Measurements from ENCODE around the gene GPC6. TPM values are rescaled to one million over a fixed set of nuclear protein-coding genes. Genes with fewer than 3 reads are reported as not detected.
"Not testable (repeated sequence)": the region's sequence is repeated elsewhere in the genome, so short reads cannot be mapped to it uniquely, and the experiment has no call there.

Gene GPC6
- polyA plus RNA-seq, 2 donors, result 0.16 to 0.22 TPM

DNA sequence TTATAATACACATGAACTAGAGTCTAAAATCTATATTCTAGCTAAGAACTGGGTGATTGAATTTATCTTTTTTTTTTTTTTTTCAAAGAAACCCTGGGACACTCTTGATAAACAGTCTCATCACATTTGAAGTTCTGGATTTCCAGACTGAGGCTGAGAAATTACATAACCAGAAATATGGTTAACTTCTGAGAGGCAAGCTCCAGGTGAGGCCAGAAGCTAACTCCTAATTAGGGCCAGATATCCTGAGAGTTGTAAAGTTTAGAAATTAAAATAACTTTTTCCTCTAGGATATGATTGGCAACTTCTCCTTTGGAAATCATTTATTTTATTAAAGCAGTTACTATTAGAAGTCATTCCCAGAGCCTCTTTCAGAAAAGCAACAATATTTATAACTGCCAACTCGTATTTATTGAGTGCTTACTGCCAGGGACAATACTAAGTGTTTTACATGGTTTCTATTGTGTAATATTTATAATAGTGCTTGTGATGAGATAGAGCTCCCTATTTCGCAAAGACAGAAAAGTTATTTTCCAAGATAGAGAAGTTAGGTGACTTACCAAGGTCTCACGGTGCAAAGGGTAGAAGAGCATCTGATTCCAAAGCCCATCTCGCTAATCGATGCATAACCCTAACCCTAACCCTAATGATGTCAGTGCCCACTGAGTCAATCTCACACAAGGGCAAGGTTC, 1065.2 kb downstream of the GPC6 start:
- WGBS, 2 donors, result 64 to 85% methylated on average over 5 of the region's 5 CpGs
- H3K4me3 ChIP-seq (ENCODE audit: low read depth in 1 of 2, low read length in 2 of 2), result no peak overlapping the region
- H3K36me3 ChIP-seq (ENCODE audit: control insufficient read depth in 2 of 2, insufficient read depth in 2 of 2, low read length in 1 of 2), result no peaks in the 10 kb centered on the region
- H3K4me1 ChIP-seq (ENCODE audit: control insufficient read depth in 2 of 2, insufficient read depth in 2 of 2, low read length in 1 of 2), result no peaks in the 10 kb centered on the region
- H3K9me3 ChIP-seq (ENCODE audit: control insufficient read depth in 2 of 2, insufficient read depth in 1 of 2, low read depth in 1 of 2, low read length in 1 of 2), result no peaks in the 10 kb centered on the region
- no peaks in the 10 kb centered on the region for H3K27me3 ChIP-seq (ENCODE audit: control insufficient read depth in 1 of 2, insufficient read depth in 2 of 2, low read length in 2 of 2)
- no peak overlapping the region for H3K27ac ChIP-seq (ENCODE audit: low read depth in 2 of 2, low read length in 1 of 2)

DNA sequence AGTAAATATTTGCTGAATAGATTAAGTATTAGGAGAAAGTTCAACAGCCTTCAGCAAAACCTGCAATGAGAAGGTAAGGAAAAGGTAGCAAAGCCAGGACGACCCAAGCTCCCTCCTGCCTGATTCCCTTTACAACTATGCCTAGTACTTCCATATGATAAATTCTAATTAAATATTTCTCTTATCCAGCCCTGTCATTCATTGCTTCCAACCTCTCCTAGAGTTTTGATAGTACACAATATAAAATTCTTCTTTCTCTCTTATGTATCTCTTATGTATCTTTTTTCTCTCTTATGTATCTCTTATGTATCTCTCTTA, 1065.7 kb downstream of the GPC6 start:
- Histone ChIP-seq H3K4me1 (ENCODE audit: control insufficient read depth in 2 of 2, insufficient read depth in 2 of 2, low read length in 1 of 2) (no peaks in the 10 kb centered on the region), H3K27ac (ENCODE audit: low read depth in 2 of 2, low read length in 1 of 2) (no peak overlapping the region), H3K36me3 (ENCODE audit: control insufficient read depth in 2 of 2, insufficient read depth in 2 of 2, low read length in 1 of 2) (no peaks in the 10 kb centered on the region), H3K27me3 (ENCODE audit: control insufficient read depth in 1 of 2, insufficient read depth in 2 of 2, low read length in 2 of 2) (no peaks in the 10 kb centered on the region), H3K9me3 (ENCODE audit: control insufficient read depth in 2 of 2, insufficient read depth in 1 of 2, low read depth in 1 of 2, low read length in 1 of 2) (no peaks in the 10 kb centered on the region), H3K4me3 (ENCODE audit: low read depth in 1 of 2, low read length in 2 of 2) (no peak overlapping the region)
- WGBS, 2 donors, result 78 to 80% methylated on average over 1 of the region's 1 CpG

DNA sequence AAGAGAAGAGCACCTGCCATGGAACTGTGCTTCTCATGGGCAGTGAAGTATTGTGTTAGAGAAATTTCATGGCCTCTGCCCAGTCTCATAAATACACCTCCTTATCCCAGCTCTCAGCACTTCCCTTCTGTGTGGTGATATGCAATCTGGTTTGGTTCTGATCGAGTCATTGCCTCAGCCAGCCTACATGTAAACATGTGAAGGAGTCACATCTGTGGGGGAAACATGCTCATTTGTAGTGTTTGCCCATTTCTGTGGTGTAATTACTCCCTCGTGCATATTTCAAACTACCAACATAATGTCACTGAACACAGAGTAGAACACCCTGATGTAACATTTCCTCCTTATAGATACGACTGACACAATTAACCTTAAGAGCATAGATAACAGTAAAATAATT, 1069.9 kb downstream of the GPC6 start:
- WGBS, 2 donors, result 78 to 84% methylated on average over 3 of the region's 3 CpGs
- no peaks in the 10 kb centered on the region for H3K27me3 ChIP-seq (ENCODE audit: control insufficient read depth in 1 of 2, insufficient read depth in 2 of 2, low read length in 2 of 2)
- no peaks in the 10 kb centered on the region for H3K9me3 ChIP-seq (ENCODE audit: control insufficient read depth in 2 of 2, insufficient read depth in 1 of 2, low read depth in 1 of 2, low read length in 1 of 2)
- no peak overlapping the region for H3K4me3 ChIP-seq (ENCODE audit: low read depth in 1 of 2, low read length in 2 of 2)
- no peaks in the 10 kb centered on the region for H3K36me3 ChIP-seq (ENCODE audit: control insufficient read depth in 2 of 2, insufficient read depth in 2 of 2, low read length in 1 of 2)
- H3K4me1 ChIP-seq (ENCODE audit: control insufficient read depth in 2 of 2, insufficient read depth in 2 of 2, low read length in 1 of 2), result no peaks in the 10 kb centered on the region
- no peak overlapping the region for H3K27ac ChIP-seq (ENCODE audit: low read depth in 2 of 2, low read length in 1 of 2)

DNA sequence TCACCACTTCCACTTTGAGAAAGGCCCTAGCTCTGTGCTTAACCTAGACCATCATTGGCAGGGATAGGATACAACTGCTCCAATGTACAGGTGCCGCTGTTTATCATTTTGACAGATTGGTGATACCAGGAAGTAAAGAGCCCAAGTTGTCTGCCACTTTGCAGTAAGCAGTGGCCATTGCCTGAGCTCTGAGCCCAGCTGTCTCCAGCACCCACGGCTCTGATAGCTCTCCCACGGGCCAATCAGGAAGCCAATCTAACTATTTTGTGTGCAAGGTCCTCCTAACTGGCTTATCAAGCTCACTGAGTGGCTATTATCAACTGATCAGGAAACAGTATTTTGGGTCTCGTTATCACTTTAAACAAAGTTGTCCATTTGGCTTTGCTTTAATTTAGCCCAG, 1071.7 kb downstream of the GPC6 start:
- H3K36me3 ChIP-seq (ENCODE audit: control insufficient read depth in 2 of 2, insufficient read depth in 2 of 2, low read length in 1 of 2), result no peaks in the 10 kb centered on the region
- no peaks in the 10 kb centered on the region for H3K9me3 ChIP-seq (ENCODE audit: control insufficient read depth in 2 of 2, insufficient read depth in 1 of 2, low read depth in 1 of 2, low read length in 1 of 2)
- no peaks in the 10 kb centered on the region for H3K27me3 ChIP-seq (ENCODE audit: control insufficient read depth in 1 of 2, insufficient read depth in 2 of 2, low read length in 2 of 2)
- no peaks in the 10 kb centered on the region for H3K4me1 ChIP-seq (ENCODE audit: control insufficient read depth in 2 of 2, insufficient read depth in 2 of 2, low read length in 1 of 2)
- H3K27ac ChIP-seq (ENCODE audit: low read depth in 2 of 2, low read length in 1 of 2), result no peak overlapping the region
- H3K4me3 ChIP-seq (ENCODE audit: low read depth in 1 of 2, low read length in 2 of 2), result no peak overlapping the region
- WGBS, 2 donors, result 76% methylated on average over 4 of the region's 4 CpGs

DNA sequence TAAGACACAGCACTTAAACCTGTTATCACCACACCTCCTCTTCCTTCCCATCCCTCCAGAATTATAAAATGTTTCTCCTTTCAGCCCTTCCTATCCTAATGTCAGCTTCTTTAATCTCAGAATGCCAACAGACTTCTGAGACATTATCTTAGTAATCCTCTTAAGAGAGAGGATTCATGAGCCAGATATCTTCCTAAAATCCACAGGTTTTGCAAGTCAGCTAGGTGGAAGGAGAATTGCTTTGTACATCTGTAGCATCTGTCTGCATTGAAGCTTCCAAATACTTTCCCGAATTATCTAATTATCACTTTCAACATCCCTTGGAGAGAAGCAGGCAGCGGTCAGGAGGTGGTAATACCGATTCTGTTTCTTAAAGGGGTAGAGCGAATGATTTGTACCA, 1073.8 kb downstream of the GPC6 start:
- WGBS, 2 donors, result 77 to 80% methylated on average over 4 of the region's 4 CpGs
- H3K4me1 ChIP-seq (ENCODE audit: control insufficient read depth in 2 of 2, insufficient read depth in 2 of 2, low read length in 1 of 2), result no peaks in the 10 kb centered on the region
- no peak overlapping the region for H3K4me3 ChIP-seq (ENCODE audit: low read depth in 1 of 2, low read length in 2 of 2)
- no peaks in the 10 kb centered on the region for H3K36me3 ChIP-seq (ENCODE audit: control insufficient read depth in 2 of 2, insufficient read depth in 2 of 2, low read length in 1 of 2)
- H3K27ac ChIP-seq (ENCODE audit: low read depth in 2 of 2, low read length in 1 of 2), result no peak overlapping the region
- H3K9me3 ChIP-seq (ENCODE audit: control insufficient read depth in 2 of 2, insufficient read depth in 1 of 2, low read depth in 1 of 2, low read length in 1 of 2), result no peaks in the 10 kb centered on the region
- H3K27me3 ChIP-seq (ENCODE audit: control insufficient read depth in 1 of 2, insufficient read depth in 2 of 2, low read length in 2 of 2), result no peaks in the 10 kb centered on the region

DNA sequence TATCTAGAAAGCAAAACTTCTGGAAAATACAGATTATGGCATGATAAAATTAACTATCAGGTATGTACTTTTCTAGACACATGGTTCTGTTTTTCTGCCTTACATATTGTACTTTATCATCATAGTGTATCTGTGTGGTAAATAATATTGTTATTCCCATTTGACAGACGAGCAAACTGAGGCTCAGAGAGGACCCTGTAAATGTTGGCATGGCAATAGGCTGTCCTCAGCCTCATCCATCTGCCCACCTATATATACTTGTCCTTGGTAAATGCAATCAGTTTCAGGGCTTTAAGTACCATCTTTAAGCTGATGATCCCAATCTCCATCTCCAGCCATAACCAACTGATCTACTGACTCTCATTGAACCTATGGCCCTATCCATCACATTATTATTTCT, 1074.9 kb downstream of the GPC6 start:
- H3K36me3 ChIP-seq (ENCODE audit: control insufficient read depth in 2 of 2, insufficient read depth in 2 of 2, low read length in 1 of 2), result no peaks in the 10 kb centered on the region
- H3K4me3 ChIP-seq (ENCODE audit: low read depth in 1 of 2, low read length in 2 of 2), result no peak overlapping the region
- H3K27me3 ChIP-seq (ENCODE audit: control insufficient read depth in 1 of 2, insufficient read depth in 2 of 2, low read length in 2 of 2), result no peaks in the 10 kb centered on the region
- H3K4me1 ChIP-seq (ENCODE audit: control insufficient read depth in 2 of 2, insufficient read depth in 2 of 2, low read length in 1 of 2), result no peaks in the 10 kb centered on the region
- H3K9me3 ChIP-seq (ENCODE audit: control insufficient read depth in 2 of 2, insufficient read depth in 1 of 2, low read depth in 1 of 2, low read length in 1 of 2), result no peaks in the 10 kb centered on the region
- WGBS, 2 donors, result 80 to 94% methylated on average over 1 of the region's 1 CpG
- no peak overlapping the region for H3K27ac ChIP-seq (ENCODE audit: low read depth in 2 of 2, low read length in 1 of 2)

DNA sequence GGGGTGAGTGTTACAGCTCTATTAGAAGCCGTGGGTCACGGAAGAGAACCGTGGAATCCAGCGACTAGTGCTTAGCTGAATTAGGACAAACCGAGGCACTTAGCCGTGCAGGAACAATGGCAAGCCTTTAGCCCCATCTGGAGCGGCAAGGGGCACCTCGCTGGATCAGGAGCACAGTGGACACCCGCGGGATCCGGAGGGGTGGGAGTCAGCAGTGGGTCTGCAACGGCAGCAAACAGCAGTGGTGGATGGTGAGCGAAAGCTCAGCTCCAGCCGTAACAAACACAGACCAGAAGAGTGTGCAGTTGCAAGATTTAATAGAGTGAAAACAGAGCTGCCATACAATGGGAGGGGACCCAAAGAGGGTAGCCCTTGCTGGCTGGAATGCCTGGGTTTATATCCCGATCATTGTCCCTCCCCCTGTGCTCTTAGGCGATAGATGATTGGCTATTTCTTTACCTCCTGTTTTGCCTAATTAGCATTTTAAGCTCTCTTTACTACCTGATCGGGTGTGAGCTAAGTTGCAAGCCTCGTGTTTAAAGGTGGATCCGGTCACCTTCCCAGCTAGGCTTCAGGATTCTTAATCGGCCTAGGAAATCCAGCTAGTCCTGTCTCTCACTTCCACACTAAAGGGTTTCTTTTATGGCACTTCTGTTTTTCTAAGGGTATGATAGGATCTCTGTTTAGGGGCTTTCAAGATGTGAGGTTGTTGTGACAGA, 1076.4 kb downstream of the GPC6 start:
- H3K4me3 ChIP-seq (ENCODE audit: low read depth in 1 of 2, low read length in 2 of 2); H3K36me3 ChIP-seq (ENCODE audit: control insufficient read depth in 2 of 2, insufficient read depth in 2 of 2, low read length in 1 of 2); H3K27me3 ChIP-seq (ENCODE audit: control insufficient read depth in 1 of 2, insufficient read depth in 2 of 2, low read length in 2 of 2); H3K27ac ChIP-seq (ENCODE audit: low read depth in 2 of 2, low read length in 1 of 2); H3K4me1 ChIP-seq (ENCODE audit: control insufficient read depth in 2 of 2, insufficient read depth in 2 of 2, low read length in 1 of 2); H3K9me3 ChIP-seq (ENCODE audit: control insufficient read depth in 2 of 2, insufficient read depth in 1 of 2, low read depth in 1 of 2, low read length in 1 of 2): not testable (repeated sequence)
- 94 to 95% methylated on average over 20 of the region's 20 CpGs for WGBS, 2 donors

DNA sequence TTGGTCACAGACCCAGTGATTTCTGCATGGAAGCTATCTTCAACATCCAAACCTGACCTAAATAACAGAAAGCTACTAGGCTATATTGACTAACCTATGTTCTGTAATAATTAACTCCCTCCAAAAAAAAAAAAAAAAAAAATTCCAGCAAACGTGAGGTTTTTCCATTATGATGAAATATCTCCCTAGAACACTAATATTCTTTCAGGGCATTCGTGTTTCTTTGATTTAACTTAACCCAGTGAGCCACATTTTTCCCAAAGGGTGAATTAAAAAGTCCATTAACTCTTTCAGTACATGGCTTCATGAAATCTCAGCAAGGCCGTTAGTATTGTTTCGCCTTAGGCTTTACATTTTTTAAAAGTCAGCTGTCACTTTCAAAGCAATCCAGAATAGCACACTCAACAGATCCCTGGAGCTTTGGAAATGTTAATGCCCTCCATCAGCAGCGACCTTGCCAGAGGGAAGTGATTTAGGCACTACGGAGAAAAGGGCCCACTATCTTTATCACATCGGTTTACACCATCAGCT, 1077.1 kb downstream of the GPC6 start:
- H3K4me3 ChIP-seq (ENCODE audit: low read depth in 1 of 2, low read length in 2 of 2), result no peak overlapping the region
- H3K27me3 ChIP-seq (ENCODE audit: control insufficient read depth in 1 of 2, insufficient read depth in 2 of 2, low read length in 2 of 2), result no peaks in the 10 kb centered on the region
- H3K4me1 ChIP-seq (ENCODE audit: control insufficient read depth in 2 of 2, insufficient read depth in 2 of 2, low read length in 1 of 2), result no peaks in the 10 kb centered on the region
- no peak overlapping the region for H3K27ac ChIP-seq (ENCODE audit: low read depth in 2 of 2, low read length in 1 of 2)
- H3K36me3 ChIP-seq (ENCODE audit: control insufficient read depth in 2 of 2, insufficient read depth in 2 of 2, low read length in 1 of 2), result no peaks in the 10 kb centered on the region
- no peaks in the 10 kb centered on the region for H3K9me3 ChIP-seq (ENCODE audit: control insufficient read depth in 2 of 2, insufficient read depth in 1 of 2, low read depth in 1 of 2, low read length in 1 of 2)
- WGBS, 2 donors, result 58 to 63% methylated on average over 7 of the region's 7 CpGs

DNA sequence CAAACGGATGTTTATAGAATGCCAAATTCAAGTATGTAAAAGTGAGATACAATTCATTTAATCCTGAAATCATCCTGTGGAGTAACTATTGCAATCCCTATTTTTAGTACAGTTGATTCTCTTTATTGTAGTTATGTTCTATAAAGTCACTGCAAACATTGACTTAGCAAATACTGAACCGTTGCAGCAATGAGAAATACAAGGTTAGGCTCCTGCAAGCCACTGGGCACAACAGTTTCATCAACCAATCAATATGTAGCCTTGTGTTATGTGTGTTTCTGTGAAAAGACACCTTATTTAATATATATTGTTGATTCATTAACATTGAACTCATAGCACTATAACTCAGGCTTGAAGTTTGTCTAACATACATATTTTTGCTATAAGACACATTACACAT, 1078.4 kb downstream of the GPC6 start:
- Histone ChIP-seq H3K4me1 (ENCODE audit: control insufficient read depth in 2 of 2, insufficient read depth in 2 of 2, low read length in 1 of 2) (no peaks in the 10 kb centered on the region), H3K9me3 (ENCODE audit: control insufficient read depth in 2 of 2, insufficient read depth in 1 of 2, low read depth in 1 of 2, low read length in 1 of 2) (no peaks in the 10 kb centered on the region), H3K36me3 (ENCODE audit: control insufficient read depth in 2 of 2, insufficient read depth in 2 of 2, low read length in 1 of 2) (no peaks in the 10 kb centered on the region), H3K4me3 (ENCODE audit: low read depth in 1 of 2, low read length in 2 of 2) (no peak overlapping the region), H3K27ac (ENCODE audit: low read depth in 2 of 2, low read length in 1 of 2) (no peak overlapping the region), H3K27me3 (ENCODE audit: control insufficient read depth in 1 of 2, insufficient read depth in 2 of 2, low read length in 2 of 2) (no peaks in the 10 kb centered on the region)
- 45 to 55% methylated on average over 2 of the region's 2 CpGs for WGBS, 2 donors

DNA sequence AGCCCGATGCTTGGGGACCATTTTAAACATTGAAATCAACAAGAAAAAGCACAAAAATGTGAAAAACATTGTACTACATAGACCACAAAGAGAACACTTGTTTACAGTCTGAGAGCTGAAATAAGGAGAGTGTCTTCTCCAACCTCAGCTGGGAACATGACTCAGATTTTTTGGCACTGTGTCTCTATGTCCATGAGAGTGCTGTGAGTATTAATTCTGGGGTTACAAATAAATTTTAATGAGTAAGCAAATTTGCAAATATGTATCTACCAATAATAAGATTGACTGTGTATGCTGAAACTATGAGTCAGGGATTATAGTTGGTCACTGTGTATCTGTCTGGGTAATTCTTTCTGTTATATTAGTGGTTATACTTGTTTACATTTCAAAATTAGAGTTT, 1078.9 kb downstream of the GPC6 start:
- Histone ChIP-seq H3K27ac (ENCODE audit: low read depth in 2 of 2, low read length in 1 of 2) (no peak overlapping the region), H3K36me3 (ENCODE audit: control insufficient read depth in 2 of 2, insufficient read depth in 2 of 2, low read length in 1 of 2) (no peaks in the 10 kb centered on the region), H3K4me1 (ENCODE audit: control insufficient read depth in 2 of 2, insufficient read depth in 2 of 2, low read length in 1 of 2) (no peaks in the 10 kb centered on the region), H3K27me3 (ENCODE audit: control insufficient read depth in 1 of 2, insufficient read depth in 2 of 2, low read length in 2 of 2) (no peaks in the 10 kb centered on the region), H3K9me3 (ENCODE audit: control insufficient read depth in 2 of 2, insufficient read depth in 1 of 2, low read depth in 1 of 2, low read length in 1 of 2) (no peaks in the 10 kb centered on the region), H3K4me3 (ENCODE audit: low read depth in 1 of 2, low read length in 2 of 2) (no peak overlapping the region)
- WGBS, 2 donors, result 52 to 56% methylated on average over 1 of the region's 1 CpG
